Measurements from ENCODE around the gene LRFN2.

LRFN2 gene

DNA sequence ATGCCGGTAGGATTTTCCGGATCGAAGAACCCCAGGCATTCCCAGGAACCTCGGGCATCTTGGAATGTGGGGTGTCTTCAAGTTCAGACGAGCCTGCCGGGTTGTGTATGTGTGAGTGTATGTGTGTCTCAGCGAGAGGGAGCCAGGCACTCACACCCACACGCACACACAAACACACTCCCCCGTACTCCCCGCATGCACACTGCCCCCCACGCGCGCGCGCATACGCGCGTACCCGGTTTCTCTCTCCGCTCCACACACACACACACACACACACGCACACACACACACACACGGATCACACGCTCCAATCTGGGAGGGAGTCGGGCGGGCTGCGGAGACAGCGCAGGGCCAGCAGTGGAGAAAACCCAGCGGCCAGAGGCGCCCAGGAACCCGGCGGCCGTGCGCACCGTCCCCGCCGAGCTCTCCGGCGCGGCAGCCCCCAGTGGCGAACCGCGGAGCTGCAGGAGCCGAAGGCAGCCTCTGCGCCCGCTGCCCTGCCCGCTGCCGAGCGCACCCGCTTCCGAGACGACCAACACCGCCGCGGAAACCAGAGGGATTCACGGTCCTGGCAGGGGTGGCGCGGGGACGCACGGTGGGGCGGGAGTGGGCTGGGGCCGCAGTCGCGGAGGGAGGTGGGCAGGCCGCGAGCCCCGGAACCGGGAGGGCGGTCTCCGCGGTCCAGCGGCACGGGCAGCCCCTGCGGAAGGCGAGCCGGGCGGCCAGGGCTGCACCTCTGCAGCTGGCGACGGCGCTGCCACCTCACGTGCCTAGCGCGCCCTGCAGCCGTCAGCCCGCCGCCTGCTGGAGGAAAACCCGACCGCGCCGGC, at the start of gene LRFN2:
LRFN2 (minus strand) TSS at position 125 of the 830 bp plus-strand sequence.
- peak; percentile 22 for DNase-seq

DNA sequence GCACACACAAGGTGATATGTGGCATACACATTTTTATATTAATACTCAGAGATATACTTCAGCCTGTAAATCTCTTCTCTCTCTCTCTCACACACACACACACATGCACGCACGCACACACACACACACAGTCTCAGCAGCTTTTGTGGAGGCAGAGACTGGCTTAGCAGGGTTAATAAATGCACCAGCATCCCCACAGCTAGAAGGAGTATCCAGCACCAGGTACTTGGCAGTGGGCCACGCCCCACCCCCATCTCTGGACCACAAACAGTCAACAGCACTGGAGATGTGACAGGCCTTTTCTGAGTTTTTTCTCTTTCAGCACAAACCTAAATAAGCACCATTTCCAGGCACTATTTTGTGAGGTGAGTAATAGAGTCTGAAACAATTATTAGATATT, 47.3 kb upstream of the LRFN2 start:
- no peak for DNase-seq

DNA sequence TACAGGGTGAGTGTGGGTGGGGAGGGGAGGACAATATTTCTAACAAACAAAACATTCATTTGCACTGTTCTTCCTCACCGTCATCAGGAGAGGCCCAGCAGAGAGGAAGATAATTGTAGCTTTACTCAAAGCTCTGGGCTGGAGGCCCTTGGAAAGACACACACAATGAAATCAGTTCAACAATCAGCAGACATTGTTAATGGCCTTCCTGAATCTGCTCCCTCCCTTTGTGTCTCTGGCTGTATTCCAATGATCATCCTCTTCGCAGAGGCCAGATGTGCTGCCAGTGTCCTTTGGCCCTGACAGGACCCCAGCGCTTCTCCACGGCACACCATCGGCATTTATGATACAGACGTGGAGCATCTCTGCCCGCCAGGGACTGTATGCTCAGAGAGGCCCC, 44.6 kb upstream of the LRFN2 start:
- DNase-seq, result no peak

DNA sequence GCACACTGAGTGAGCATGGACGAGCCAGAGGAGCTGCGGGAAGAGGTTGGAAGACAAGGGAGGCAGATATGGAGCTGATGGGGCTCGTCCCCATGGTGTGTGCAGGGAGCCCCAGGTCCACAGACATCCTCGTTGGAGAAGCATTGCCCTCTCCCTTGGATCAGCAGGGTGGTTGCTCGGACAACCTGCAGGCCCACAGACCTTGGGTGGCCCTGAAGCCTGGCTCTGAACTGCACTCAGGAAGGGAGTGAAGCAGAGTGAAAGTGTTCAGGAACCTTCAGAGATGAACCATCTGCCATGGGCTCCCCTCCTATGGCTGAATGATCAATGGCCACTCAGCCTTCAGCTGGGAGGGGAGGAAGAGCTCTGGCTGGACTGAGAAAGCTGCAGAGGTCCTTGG, 43.3 kb upstream of the LRFN2 start:
- DNase-seq, result no peak

DNA sequence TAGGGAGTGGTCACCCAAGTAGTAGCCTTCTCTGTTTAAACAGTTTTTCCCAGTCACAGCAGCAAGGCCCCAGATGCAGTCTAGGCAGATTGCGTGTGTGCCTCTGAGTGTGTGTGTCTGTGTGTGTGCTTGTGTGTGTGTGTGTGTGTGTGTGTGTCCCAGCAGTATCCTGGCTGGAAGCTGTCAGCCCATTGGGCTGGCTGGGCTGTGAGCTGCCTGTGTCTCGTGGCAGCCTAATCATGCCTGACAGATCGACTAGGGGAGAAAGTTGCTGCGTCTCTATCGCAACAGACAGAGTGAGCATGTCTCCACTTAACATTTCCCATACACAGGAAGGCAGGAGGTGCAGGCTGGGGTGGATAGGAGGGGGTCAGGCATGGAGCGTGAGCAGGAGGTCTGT, 42.9 kb upstream of the LRFN2 start:
- DNase-seq, result no peak

DNA sequence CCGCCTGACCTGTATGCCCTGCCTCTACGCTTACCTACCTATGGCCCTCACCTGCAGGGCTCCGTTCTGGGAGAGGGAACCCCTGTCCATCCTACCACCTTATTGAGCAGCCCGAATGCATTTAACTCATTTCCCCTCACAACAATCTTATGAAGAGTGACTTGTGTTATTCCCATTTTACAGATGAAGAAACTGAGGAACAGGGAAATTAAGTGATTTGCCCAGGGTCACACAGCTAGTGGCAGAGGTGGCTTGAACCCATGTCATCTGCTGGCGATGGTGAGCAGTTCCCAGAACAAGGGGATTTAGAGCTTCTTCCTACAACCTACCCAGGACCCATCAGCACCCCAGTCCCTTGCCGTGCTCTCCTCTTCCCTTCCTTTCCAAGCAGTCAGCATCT, 42.3 kb upstream of the LRFN2 start:
- no peak for DNase-seq

DNA sequence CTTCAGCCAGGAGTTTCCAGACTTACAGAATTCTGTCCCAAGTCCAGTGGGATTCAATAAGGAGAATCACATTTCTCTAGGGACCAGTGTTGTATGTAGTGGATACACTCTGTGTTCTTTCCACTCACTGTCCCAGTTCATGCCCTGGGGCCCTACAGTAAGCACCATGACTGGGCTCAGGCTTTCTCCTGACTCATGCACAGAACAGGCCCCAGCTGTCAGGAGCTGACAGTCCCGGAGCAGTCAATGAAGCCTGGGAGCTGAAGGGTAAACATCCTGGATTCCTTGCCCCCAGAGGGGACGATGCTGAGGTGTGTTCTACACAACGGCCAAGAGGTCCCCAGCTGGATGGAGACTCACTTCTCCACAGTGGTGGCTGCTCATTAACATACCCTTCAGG, 40.2 kb upstream of the LRFN2 start:
- DNase-seq, result no peak

DNA sequence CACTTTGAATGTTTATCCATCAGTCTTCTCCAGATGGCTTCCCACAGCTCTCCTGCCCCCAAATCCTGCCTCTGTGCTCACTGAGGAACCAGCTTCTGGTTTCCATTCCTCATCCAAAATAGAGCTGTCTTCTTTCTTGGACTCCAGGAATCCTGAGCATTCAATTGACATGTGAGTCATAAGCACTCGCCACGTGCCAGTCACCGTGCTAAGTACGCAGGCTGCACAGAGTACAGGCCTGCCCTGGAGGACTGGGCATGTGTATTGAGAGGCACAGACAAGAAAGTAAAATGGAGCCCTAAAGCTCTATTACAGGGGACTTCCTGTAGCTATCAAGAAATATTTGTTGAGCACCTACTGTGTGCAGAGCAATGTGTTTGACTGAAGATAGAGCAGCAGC, 39.7 kb upstream of the LRFN2 start:
- DNase-seq, result no peak

DNA sequence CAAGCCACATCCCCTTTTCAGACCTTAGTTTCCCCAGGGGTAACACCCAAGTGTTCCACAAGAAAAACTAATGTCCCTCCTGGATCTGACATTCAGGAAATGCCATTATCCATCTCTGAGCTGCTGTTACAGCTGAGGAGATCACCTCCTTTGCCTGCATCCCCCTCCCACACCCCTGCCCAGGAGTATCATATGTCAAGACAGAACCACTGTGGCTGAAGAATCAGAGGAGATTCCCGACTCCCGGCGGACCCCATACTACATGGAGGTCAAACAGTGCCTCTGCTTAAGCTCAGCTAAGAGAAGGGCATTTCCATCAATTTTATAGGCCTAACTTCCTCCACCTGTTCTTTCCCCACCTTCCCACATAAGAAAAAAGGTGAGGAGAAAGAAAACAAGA, 36.8 kb upstream of the LRFN2 start:
- DNase-seq, result no peak

DNA sequence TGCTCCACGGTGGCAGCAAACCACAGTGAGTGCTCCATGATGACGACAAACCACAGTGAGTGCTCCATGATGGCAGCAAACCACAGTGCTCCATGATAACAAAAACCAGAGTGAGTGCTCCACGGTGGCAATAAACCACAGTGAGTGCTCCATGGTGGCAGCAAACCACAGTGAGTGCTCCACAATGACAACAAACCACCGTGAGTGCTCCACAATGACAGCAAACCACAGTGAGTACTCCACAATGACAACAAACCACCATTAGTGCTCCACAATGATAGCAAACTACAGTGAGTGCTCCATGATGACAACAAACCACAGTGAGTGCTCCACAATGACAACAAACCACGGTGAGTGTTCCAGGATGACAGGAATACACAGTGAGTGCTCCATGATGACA, 36.0 kb upstream of the LRFN2 start:
- no peak for DNase-seq

DNA sequence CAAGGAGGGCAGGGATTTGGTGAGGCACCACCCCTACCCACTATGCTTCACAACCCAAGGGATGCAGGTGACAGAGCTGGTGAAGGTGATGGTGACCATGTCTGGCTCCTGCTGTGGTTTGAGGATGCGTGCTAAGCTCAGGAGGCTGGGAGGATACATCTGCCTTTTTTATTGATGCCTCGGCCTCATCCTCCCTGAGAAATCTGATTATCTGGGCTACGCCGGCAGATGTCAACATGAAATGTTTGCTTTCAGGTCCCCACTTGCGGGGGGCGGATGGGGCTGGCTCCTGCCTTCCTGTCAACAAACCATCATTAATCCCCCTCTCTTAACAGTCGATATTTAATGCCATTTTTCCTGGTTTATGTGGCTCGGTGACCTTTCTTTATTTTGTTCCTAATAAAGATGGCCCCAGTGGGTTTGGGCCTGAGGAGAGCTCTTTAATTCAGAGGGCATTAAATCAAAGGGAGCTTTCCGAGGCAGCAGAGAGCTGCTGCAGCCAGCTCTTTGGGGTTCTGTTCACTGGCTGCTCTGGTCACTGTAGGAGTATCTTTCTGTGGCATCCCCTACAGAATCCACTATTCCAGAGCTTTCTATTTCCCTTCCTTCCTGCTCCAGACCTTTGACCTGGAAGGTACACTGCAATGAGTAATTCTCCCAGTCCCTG, 33.5 kb upstream of the LRFN2 start:
- DNase-seq, result no peak

DNA sequence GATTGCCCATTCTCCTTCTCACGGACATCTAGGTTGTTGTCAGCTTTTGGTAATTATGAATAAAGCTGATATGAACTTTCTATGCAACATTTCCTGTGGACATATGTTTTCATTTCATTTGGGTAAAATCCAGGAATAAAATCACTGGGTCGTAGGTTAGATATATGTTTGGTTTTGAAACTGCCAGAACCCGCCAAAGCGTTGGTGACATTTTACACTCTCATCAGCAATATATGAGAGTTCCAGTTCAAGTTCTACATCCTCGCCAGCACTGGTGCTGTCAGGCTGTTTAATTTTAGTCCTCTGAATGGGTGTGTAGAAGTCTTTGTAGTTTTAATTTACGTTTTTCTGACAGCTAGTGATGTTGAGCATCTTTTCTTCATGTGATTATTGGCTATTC, 27.5 kb upstream of the LRFN2 start:
- DNase-seq, result no peak

DNA sequence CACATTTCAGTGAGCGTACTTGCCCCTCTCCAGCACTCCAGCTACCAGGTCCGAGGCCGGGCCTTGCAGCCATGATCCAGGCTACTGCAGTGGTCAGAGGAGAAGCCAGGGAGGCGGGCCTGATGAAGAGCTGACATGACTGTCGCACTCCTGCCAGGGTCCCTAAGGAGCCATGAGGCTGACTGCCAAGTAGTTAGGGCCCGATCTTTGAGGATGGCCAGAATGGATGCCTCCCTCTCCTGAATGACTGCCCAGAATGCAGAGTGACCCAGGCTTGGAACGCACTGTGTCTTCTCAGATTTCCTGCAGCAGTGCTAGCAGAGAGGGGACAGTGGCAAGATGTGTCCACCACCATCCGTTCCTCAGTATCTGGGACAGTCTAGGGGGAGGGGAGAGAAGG, 24.7 kb upstream of the LRFN2 start:
- no peak for DNase-seq

DNA sequence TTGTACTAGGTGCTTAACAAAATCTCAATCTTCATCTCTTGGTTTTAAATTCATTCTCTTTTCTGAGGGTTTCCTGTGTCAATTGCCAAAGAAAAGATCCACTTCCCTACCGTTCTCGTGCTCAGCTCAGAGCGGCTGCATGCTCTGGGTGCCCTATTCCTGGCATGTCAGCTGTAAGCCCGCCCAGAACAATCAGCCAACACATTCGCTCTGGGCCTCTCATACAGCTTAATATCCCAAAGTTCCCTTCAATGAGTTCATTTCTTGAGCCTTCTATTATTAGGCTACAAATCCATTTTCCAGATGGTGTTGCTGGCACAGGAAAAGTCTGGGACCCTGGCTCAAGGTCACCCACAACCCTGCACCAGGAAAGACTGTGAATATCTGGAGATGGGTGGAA, 24.3 kb upstream of the LRFN2 start:
- no peak for DNase-seq

DNA sequence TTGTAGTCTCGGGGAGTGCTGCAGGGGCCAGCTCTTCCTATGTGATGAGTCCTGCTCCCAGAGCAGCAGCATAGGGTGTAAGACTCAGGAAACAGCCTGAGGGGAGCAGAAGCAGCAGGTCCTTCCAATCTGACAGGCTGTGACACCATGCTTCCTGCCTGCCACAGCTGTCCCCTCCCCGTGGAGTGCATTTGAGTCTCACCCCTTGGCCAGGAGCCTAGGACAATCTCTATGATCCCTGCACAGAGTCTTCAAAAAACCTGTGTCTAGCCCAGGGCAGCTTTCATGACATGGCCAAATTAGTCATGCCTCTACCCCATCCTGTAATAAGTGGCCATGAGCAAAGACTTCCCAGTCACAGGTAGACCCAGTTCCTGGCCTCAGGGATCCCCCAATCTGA, 23.1 kb upstream of the LRFN2 start:
- DNase-seq, result no peak

DNA sequence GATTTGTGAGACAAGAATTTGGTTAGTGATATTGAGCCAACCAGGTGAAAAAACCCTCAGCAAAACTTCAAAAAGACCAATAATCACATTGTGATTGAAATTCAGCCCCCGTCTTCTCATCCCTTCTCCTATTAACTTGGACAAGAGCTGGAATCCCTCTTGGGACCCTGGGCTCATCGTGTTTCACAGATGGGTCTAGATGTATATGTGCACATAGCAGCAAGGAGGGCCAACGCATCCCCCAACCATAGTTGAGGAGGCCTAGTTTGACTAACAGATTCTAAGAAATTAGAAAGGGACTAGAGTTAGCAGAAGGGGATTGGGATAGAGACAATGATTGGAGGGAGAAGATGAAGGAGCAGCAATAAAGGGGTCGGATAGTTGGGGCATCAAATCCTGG, 19.8 kb upstream of the LRFN2 start:
- no peak for DNase-seq

DNA sequence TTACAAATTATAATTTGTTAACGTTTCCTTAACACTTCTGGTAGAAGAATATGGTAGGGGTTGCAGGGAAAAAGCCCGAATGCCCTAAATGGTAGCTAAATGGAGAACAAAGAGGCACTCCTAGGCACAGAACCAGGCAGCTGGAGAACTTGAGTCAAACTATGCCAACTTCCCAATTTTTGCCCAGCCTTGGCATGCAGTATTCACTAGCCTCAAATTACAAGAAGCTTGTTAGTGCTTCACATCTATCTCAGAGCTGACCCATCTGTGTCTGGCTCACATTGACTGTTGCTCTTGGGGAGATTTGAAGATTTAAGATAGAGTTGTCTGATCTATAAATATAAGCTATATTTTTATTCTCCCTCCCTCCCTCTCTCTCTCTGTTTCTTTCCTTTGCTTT, 19.4 kb upstream of the LRFN2 start:
- no peak for DNase-seq

DNA sequence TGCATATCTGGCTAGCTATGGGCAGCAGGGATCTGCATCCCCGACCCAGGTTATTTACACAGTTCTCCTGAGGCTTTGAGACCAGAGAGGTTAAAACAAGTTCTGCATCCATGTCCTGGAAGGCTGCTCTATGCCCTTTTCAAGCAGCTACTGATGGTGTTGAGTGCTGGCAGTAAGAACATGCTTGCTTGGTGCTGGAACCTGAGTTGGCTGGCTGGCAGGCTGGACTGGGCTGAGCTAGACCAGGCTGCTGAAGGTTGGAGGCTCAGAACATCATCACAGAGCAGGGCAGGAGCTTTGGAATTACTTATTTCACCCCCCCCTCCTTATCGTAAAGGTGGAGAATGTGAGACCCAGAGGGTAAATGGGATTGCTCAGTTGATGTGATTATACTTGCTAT, 16.9 kb upstream of the LRFN2 start:
- DNase-seq, result no peak

DNA sequence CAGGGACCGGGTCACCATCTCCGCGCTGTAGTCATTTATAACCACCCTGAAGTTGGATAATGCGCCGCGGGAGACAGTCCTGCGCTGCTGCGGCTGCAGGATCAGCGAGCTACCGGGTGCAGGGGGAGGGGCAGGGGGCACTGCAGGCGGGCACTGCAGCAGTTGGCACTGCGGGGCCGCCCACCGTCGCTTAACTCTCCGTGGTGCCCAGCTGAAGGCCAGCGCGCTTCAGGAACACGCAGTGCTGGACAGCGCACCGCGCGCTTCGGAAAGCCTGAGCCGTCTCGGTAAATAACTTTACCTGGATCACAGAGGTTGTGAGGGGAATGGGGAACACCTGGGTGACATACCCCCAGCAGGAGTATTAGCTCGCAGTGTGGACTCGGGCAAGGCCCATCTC, 12.4 kb upstream of the LRFN2 start:
- no peak for DNase-seq

DNA sequence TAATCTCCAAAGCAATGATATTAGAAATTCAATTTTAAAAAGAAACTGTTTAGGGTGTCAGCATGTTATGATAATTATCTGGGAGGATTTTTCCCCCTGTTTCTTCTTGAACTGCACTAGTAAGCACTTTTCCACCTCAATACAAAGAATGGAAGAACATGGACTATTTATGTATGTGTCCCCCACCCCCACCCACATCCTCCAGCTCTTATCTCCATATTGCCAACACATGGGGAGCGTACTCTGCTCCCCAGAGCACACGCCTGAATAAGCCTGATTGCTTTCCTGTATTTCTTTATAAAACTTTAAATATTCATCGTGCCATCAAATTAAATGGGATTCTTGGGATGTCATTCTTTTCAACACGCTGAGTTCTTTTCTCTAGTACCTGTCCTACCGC, 11.4 kb upstream of the LRFN2 start:
- DNase-seq, result no peak

DNA sequence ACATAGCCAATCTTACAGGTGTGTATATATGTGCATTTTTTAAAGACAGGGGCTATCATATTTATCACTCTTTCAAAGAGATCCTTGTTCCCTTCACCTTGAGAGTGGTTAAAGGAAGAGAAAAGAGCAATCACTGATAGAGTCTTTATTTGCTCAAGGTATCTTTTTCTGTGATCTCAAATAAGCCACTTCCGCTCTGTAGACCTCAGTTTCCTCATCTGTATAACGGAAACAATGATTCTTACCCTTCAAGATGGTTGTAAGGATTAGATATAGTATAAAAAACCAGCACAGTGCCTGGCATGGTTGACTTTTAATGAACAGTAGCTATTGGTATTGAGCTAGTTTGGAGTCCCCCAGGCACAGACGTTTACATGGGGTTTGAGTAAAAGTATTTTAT, 10.1 kb upstream of the LRFN2 start:
- DNase-seq, result no peak

DNA sequence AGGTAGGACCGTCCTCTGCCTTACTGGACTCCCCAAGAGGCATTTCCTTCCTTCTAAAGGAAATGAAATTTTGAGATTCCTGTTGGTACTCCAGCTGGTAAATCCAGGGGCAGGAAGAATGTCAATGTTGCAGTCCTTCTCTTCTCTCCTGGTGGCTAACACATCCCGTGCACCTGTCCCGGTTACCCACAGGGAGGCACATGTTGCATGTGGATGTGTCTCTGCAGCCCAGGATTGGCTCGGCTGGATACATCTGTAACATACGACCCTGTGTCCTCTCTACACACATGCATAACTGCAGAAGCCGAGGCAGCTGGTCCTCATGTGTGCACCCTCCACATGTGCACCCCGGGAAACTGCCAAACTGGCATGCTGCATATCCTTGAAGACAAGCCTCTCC, 1.3 kb upstream of the LRFN2 start:
- no peak for DNase-seq

DNA sequence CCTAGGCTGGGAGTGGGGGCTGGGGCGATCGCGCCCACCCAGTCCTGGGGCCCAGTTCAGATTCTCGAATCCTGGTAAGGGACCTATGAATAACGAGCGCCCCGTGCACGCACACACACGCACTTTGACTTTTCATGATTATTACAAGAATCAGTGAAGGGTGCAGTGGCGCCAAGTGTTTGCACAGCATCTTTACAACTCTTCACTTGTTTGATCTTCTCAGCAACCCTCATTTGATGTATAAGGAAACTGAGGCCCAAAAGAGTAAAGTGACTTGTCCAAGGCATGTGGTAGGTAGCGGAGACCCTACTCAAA, 863 bp upstream of the LRFN2 start:
- DNase-seq, result no peak

DNA sequence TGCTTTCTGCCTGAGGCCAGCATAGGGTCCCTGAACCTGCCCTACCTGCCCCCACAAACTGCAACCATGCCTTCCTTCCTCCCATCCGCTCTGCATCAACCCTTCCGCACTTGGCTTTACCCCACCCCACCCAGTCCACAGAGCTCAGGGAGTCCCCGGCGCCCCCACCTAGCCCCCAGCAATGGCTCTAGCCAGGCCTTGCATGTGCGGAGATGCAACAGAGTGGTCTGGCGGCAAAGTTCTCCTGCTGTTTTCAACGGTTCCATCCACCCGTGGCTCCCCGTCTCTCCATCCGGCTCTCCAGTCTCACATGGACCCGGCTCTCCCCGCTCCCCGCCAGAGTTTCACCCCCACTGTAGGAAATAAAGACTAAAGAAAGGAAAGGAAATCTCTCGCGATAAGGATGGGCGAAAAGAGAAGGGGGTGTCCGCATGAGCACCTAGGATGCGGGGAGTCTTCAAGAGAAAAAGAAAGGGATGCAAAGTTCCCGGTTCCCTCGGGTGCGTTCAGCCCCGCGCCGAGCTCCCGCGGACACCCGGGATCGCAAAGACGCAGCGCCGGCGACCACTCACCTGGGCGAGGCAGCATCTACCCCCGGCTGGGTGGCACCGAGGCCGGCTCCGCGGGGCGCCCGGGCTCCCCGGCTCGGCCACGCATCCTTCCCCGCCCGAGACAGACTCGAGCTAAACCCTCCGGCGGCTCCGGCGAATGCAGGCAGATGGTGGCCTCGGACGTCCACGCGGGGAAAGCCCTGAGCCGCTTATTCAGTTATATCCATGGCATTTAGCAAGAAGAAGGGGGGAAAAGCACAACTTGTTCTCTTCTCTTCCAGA, 579 bp downstream of the LRFN2 start:
- no peak for DNase-seq

Measured in NCI-H2107 (cell line).